GM13977 (cell line): ENCODE results near the gene GABRD.

Experiments
- DNase-seq: peaks from one replicate; pipeline ENCODE4 v3.0.0; 2012; ENCODE audit warnings: low spot score
- in situ Hi-C: fragments of 300-500 bp; cut with MboI; formaldehyde crosslinking; loops from one replicate; pipeline ENCODE4 v1.12.0; 2022; ENCODE audit warnings: low sequenced_read_pairs, low pct_unique_long_range_greater_than_20kb, mixed read lengths, inconsistent platforms; ENCODE audit not compliant: unreplicated experiment
- TF ChIP-seq, protein P1 (sequence below): IDR thresholded peaks from 2 replicates; pipeline ENCODE4 v1.5.1; 2012; ENCODE audit warnings: mild to moderate bottlenecking, control low read depth; ENCODE audit not compliant: insufficient read depth; ENCODE audit errors: extremely low read depth, missing control alignments

Gene GABRD

DNA sequence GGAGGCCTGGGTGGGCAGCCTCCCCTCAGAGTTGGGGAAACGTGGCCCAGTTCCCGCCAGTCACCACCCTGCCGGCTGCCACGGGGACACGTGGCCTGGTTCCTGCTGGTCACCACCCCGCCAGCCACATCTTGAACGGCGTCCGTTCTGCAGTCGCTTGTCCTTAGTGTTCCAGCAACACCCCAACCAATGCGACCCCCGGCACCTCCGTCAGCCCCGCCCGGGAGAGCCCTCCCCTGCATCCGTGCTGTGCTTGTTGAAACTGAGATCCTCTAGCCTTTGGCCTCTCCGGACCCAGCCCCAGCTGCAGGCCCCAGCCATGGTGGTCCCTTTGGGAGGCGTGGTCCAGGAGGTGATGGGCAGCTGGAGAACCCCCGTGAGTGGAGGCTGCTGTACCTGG, 49.8 kb downstream of the GABRD start:
- TF ChIP-seq, protein P1, sequence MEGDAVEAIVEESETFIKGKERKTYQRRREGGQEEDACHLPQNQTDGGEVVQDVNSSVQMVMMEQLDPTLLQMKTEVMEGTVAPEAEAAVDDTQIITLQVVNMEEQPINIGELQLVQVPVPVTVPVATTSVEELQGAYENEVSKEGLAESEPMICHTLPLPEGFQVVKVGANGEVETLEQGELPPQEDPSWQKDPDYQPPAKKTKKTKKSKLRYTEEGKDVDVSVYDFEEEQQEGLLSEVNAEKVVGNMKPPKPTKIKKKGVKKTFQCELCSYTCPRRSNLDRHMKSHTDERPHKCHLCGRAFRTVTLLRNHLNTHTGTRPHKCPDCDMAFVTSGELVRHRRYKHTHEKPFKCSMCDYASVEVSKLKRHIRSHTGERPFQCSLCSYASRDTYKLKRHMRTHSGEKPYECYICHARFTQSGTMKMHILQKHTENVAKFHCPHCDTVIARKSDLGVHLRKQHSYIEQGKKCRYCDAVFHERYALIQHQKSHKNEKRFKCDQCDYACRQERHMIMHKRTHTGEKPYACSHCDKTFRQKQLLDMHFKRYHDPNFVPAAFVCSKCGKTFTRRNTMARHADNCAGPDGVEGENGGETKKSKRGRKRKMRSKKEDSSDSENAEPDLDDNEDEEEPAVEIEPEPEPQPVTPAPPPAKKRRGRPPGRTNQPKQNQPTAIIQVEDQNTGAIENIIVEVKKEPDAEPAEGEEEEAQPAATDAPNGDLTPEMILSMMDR: no peak
- in situ Hi-C loops: no loop called here
- no peak for DNase-seq

DNA sequence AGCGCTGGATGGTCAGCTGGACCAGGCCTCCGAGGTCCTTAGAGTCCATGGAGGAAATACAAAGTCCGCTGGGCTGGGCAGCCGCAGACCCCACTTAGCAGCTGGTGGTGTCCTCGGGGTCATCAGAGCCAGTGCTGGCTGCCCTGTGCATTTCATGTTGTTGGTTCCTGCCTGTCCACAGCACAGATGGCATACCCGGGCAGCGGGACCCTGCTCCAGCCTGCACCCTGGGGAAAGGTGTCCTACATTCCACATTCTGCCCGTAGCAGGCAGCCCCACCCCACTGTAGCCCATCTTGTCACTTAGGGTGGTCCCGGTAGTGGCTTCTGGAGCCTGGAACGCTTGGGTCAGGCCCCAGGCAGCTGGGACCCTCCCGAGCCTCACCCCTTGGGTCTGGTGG, 50.9 kb downstream of the GABRD start:
- in situ Hi-C loops: no loop called here
- TF ChIP-seq, protein P1: no peak
- no peak for DNase-seq

DNA sequence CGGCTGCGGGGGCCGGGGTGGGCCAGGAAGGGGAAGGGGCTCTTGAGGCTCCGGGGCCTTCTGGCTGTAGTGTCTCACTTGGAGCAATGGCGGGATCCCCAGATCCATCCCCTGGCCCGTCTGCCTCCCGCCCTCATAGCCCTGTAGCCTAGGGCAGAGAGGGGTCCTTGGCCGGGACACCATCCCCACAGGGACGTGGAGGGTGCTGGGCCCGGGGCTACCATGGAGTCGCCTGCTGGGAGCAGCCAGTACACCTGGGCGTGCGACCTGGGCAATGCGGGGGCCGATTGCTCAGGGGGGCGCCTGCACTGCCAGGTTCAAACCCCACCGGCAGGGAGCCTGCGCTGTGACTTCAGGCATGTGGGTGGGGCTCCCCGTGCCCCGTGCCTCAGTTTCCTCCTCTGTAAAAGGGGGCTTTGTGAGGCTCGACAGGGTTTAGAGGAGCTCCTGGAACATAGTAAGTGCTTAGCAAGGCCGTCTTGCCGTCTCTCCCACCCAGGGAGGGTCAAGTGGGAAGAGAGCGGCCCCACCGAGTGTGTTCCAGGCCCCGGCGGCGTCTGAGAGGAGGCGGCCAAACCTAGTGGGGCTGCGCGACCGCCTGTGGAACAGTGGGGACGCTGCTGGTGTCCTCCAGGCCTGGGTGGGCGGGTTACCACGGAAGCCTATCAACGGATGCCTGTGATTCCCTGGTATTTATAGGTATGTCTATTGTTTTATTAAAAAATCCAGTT, 51.8 kb downstream of the GABRD start:
- TF ChIP-seq, protein P1: no peak
- in situ Hi-C loops: no loop called here
- DNase-seq: no peak

DNA sequence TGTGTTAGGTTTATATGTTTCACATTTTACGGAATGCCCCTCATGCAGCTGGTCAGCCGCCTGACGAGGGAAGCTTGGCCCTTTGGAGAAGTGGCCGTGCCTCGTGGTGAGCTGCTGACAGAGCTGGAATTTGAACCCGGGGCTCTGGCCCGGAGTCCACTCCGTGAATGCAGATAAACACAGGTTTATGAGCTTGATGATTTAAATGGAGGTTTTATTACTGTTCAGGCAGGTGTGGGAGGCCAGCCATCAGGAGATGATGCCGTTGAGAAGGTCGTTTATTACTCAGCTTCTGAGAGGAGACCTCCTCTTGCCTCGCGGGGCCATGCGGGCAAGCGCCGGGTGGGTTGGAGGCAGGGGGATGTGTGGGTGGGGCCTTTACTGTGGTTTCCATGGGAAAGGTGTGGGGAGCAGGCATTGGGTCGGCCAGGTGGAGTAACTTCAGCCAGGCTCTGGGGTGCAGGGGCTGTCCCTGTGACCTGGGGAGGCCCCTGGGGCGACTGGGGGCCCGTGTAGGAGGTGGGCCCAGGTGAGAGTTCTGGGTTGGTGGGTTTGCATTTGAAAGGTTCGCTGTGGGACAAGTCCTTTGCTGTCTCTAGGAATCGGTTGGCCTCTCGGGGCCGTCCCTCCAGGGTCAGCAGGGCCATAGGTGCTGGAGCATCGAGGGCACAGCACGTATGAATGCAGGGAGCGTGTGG, 53.1 kb downstream of the GABRD start:
- no peak for DNase-seq
- in situ Hi-C loops: no loop called here
- TF ChIP-seq, protein P1: no peak

DNA sequence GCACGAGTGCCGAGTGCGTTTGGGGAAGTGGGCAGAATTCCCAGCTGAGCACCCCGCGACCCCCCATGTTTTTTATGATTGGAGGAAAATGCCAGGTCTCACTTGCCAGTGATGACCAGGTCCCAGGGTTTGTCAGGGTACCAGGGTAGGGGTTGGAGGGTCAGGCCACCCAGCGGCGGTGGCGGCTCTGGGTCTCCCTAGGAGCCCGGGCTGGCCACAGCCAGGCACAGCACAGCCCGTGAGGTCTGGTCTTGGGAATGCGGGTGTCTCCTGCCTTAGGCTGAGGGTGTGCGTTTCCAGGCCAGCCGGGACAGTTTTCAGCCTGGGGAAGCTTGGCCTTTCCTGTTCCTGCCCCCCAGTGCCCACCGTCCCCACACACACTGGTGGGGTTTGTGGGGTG, 53.7 kb downstream of the GABRD start:
- DNase-seq: no peak
- TF ChIP-seq, protein P1: no peak
- in situ Hi-C loops: no loop called here

DNA sequence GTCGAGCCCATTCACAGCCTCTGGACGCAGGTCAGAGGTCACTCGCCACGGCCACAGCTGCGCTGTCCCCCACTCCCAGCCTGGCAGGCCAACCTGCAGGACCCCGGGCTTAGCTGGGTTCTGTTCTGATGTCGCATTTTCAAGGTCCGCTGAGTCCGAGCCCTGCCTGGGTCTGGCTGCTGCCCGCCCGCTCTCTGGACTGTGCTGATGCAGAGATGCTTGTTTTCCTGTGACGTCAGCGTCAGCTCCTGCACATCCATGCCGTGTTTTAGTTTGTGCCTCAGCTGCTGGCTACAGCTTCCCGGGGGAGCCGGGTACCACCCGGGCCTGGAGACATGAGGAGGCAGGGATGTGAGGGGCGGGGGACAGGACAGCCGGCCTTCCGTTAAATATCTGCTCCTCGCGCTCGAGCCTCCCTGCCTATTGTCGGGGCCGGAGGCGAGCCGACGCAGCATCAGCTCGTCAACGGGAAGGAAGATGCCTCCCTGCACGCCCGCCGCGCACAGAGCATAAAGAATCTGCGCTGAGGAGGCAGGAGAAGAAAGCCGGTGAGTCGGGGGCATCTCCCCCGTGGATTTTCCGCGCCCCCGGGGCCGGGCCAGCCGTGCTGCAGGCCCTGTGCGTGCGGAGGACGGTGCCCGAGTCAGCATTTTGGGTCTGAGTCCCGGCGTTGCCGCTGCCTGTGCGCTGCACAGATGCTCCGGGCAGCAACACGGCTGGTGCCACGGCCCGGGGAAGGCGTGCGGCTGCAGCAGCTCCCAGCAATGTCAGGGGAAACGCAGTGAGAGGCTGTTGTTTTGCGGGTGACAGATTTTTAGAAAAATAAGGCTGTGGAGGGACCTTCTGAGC, 54.5 kb downstream of the GABRD start:
- in situ Hi-C loops: no loop called here
- DNase-seq: no peak
- TF ChIP-seq, protein P1: no peak
